Measurements from ENCODE around the gene SECISBP2L.

GRCh38 chr15:49052662-49053061 is 6.4 kb upstream of the SECISBP2L start:
- TF ChIP-seq CTCF (IDR thresholded peaks at IDR 0.05; ENCODE audit: poor library complexity) (no peak), EZH2phosphoT487 (IDR thresholded peaks at IDR 0.05; ENCODE audit: low read depth, severe bottlenecking, unreplicated experiment) (no peak)

Measured in hepatocyte (in vitro differentiated cells).